Loucy (cell line): Measurements from ENCODE around the gene SNAPC1.

Experiments used
- H2AFZ ChIP-seq: fragments of 200-600 bp; sonication (generic); 2 replicates; pipeline ENCODE4 v1.6.0; 2016; ENCODE audit warnings: antibody characterized with exemption, mild to moderate bottlenecking, low read length, moderate library complexity
- H3F3A ChIP-seq: fragments of 200-600 bp; 2 replicates; pipeline ENCODE4 v1.6.0; 2016; ENCODE audit warnings: antibody characterized with exemption, low read depth, mild to moderate bottlenecking
- H3K27me3 ChIP-seq: fragments of 200-600 bp; sonication (generic); 2 replicates; pipeline ENCODE4 v1.6.1; 2014; ENCODE audit warnings: low read length, mild to moderate bottlenecking; ENCODE audit not compliant: insufficient read depth, poor library complexity, severe bottlenecking
- H3K36me3 ChIP-seq: fragments of 200-600 bp; sonication (generic); 2 replicates; pipeline ENCODE4 v1.6.1; 2016; ENCODE audit warnings: low read length; ENCODE audit not compliant: insufficient read depth
- H3K4me1 ChIP-seq: fragments of 200-600 bp; sonication (generic); 2 replicates; pipeline ENCODE4 v1.5.1; 2014; ENCODE audit warnings: low read length, mild to moderate bottlenecking; ENCODE audit not compliant: insufficient read depth, poor library complexity, severe bottlenecking
- H3K4me2 ChIP-seq: fragments of 200-600 bp; sonication (generic); 2 replicates; pipeline ENCODE4 v1.6.0; 2014; ENCODE audit warnings: antibody characterized with exemption, low read length, low read depth, mild to moderate bottlenecking; ENCODE audit not compliant: poor library complexity, severe bottlenecking
- H3K4me3 ChIP-seq: fragments of 200-600 bp; sonication (generic); 2 replicates; pipeline ENCODE4 v1.5.1; 2014; ENCODE audit warnings: low read length, mild to moderate bottlenecking, mixed read lengths; ENCODE audit not compliant: poor library complexity, severe bottlenecking
- H3K79me2 ChIP-seq: fragments of 200-600 bp; sonication (generic); 2 replicates; pipeline ENCODE4 v1.6.1; 2014; ENCODE audit warnings: low read length; ENCODE audit not compliant: insufficient read depth
- H3K9ac ChIP-seq: fragments of 200-600 bp; sonication (generic); 2 replicates; pipeline ENCODE4 v1.6.0; 2014; ENCODE audit warnings: mild to moderate bottlenecking, low read depth, low read length, moderate library complexity; ENCODE audit not compliant: poor library complexity, severe bottlenecking
- H3K9me2 ChIP-seq: fragments of 200-600 bp; sonication (generic); replicated peaks from 2 replicates; pipeline ENCODE4 v1.6.1; 2016; ENCODE audit warnings: low read depth, low read length, mixed read lengths
- H3K9me3 ChIP-seq: fragments of 200-600 bp; sonication (generic); 2 replicates; pipeline ENCODE4 v1.6.1; 2014; ENCODE audit warnings: mild to moderate bottlenecking, antibody characterized with exemption, low read length, low read depth; ENCODE audit not compliant: insufficient read depth
- H4K20me1 ChIP-seq: fragments of 200-600 bp; sonication (generic); 2 replicates; pipeline ENCODE4 v1.6.0; 2014; ENCODE audit warnings: antibody characterized with exemption, low read length, mild to moderate bottlenecking; ENCODE audit not compliant: insufficient read depth, poor library complexity, severe bottlenecking
- CTCF ChIP-seq: fragments of 200-600 bp; sonication (generic); conservative IDR thresholded peaks from 2 replicates; pipeline ENCODE4 v1.5.1; 2014; ENCODE audit warnings: mild to moderate bottlenecking, antibody characterized with exemption, low read length
- EZH2phosphoT487 ChIP-seq: fragments of 200-600 bp; IDR thresholded peaks from 2 replicates; pipeline ENCODE4 v1.6.1; 2018; ENCODE audit warnings: antibody characterized with exemption, mild to moderate bottlenecking, moderate library complexity, borderline replicate concordance

Gene SNAPC1

GRCh38 chr14:61737915-61738314 is 24.3 kb upstream of the SNAPC1 start:
- no peak overlapping the region for H2AFZ ChIP-seq
- H3K9me2 ChIP-seq: no peaks in the 10 kb centered on the region
- no peaks in the 10 kb centered on the region for H3K9me3 ChIP-seq
- TF ChIP-seq EZH2phosphoT487 (no peak), CTCF (no peak)
- no peak overlapping the region for H3K9ac ChIP-seq
- H3K4me3 ChIP-seq: no peak overlapping the region
- H3K36me3 ChIP-seq: peaks cover 95% of the 10 kb centered on the region
- no peak overlapping the region for H3K4me2 ChIP-seq
- H3F3A ChIP-seq: no peaks in the 10 kb centered on the region
- H3K27me3 ChIP-seq: no peaks in the 10 kb centered on the region
- no peaks in the 10 kb centered on the region for H3K4me1 ChIP-seq
- H4K20me1 ChIP-seq: peaks cover 19% of the 10 kb centered on the region
- H3K79me2 ChIP-seq: peaks cover 46% of the 10 kb centered on the region; the same call in 1 of the 2 replicates

- H3K9me3 ChIP-seq: no peaks in the 10 kb centered on the region
- H4K20me1 ChIP-seq: peaks cover 13% of the 10 kb centered on the region
- peaks cover 95% of the 10 kb centered on the region for H3K36me3 ChIP-seq
- no peak overlapping the region for H2AFZ ChIP-seq
- TF ChIP-seq EZH2phosphoT487 (no peak), CTCF (no peak)
- no peaks in the 10 kb centered on the region for H3F3A ChIP-seq
- H3K4me1 ChIP-seq: no peaks in the 10 kb centered on the region
- no peaks in the 10 kb centered on the region for H3K9me2 ChIP-seq
- peaks cover 49% of the 10 kb centered on the region; the same call in 1 of the 2 replicates for H3K79me2 ChIP-seq
- no peak overlapping the region for H3K4me3 ChIP-seq
- H3K27me3 ChIP-seq: no peaks in the 10 kb centered on the region
- no peak overlapping the region for H3K4me2 ChIP-seq
- no peak overlapping the region for H3K9ac ChIP-seq
Observed at GRCh38 chr14:61739133-61739532, 23.1 kb upstream of the SNAPC1 start.

GRCh38 chr14:61742371-61742770 is 19.8 kb upstream of the SNAPC1 start:
- Histone ChIP-seq H3F3A (no peaks in the 10 kb centered on the region), H3K79me2 (peaks cover 70% of the 10 kb centered on the region; the same call in 1 of the 2 replicates), H3K4me3 (no peak overlapping the region), H3K36me3 (peaks cover 95% of the 10 kb centered on the region), H2AFZ (no peak overlapping the region), H3K4me1 (peaks cover 7% of the 10 kb centered on the region), H3K9me3 (no peaks in the 10 kb centered on the region), H3K9ac (no peak overlapping the region), H3K4me2 (no peak overlapping the region), H3K9me2 (no peaks in the 10 kb centered on the region), H4K20me1 (peaks cover 26% of the 10 kb centered on the region), H3K27me3 (no peaks in the 10 kb centered on the region)
- no peak for TF ChIP-seq EZH2phosphoT487
- TF ChIP-seq CTCF: no peak
